ENCODE measurements around the gene PLA2G4E.

The PLA2G4E gene

GRCh38 chr15:41967506-41968206 lies 53.2 kb downstream of the PLA2G4E start:
- no peak overlapping the region for H3K4me3 ChIP-seq (ENCODE audit: control insufficient read depth, low read depth, low read length)
- TF ChIP-seq CTCF (IDR thresholded peaks at IDR 0.05; ENCODE audit: control insufficient read depth, insufficient read depth, low read depth, low read length, missing control alignments), result no peak
- no peak for DNase-seq (ENCODE audit: low read depth)

GRCh38 chr15:41966920-41967465 lies 53.8 kb downstream of the PLA2G4E start:
- TF ChIP-seq CTCF (IDR thresholded peaks at IDR 0.05; ENCODE audit: control insufficient read depth, insufficient read depth, low read depth, low read length, missing control alignments), result no peak
- no peak overlapping the region for H3K4me3 ChIP-seq (ENCODE audit: control insufficient read depth, low read depth, low read length)
- DNase-seq (ENCODE audit: low read depth), result no peak

GRCh38 chr15:41966414-41966812 lies 54.4 kb downstream of the PLA2G4E start:
- DNase-seq (ENCODE audit: low read depth), result no peak
- no peak overlapping the region for H3K4me3 ChIP-seq (ENCODE audit: control insufficient read depth, low read depth, low read length)
- no peak for TF ChIP-seq CTCF (IDR thresholded peaks at IDR 0.05; ENCODE audit: control insufficient read depth, insufficient read depth, low read depth, low read length, missing control alignments)

- H3K4me3 ChIP-seq (ENCODE audit: control insufficient read depth, low read depth, low read length), result no peak overlapping the region
- no peak for DNase-seq (ENCODE audit: low read depth)
- no peak for TF ChIP-seq CTCF (IDR thresholded peaks at IDR 0.05; ENCODE audit: control insufficient read depth, insufficient read depth, low read depth, low read length, missing control alignments)
Observed at GRCh38 chr15:41965441-41966413, 55.1 kb downstream of the PLA2G4E start.

GRCh38 chr15:41961595-41962202 lies 59.1 kb downstream of the PLA2G4E start:
- DNase-seq (ENCODE audit: low read depth), result no peak
- H3K4me3 ChIP-seq (ENCODE audit: control insufficient read depth, low read depth, low read length), result no peak overlapping the region
- no peak for TF ChIP-seq CTCF (IDR thresholded peaks at IDR 0.05; ENCODE audit: control insufficient read depth, insufficient read depth, low read depth, low read length, missing control alignments)

- no peak for TF ChIP-seq CTCF (IDR thresholded peaks at IDR 0.05; ENCODE audit: control insufficient read depth, insufficient read depth, low read depth, low read length, missing control alignments)
- H3K4me3 ChIP-seq (ENCODE audit: control insufficient read depth, low read depth, low read length), result no peak overlapping the region
- DNase-seq (ENCODE audit: low read depth), result no peak
Observed at GRCh38 chr15:41961001-41961518, 59.8 kb downstream of the PLA2G4E start.

Measured in AG09309 (cell line).